Measurements from ENCODE around the gene WIPF1. TPM values are rescaled to one million over a fixed set of nuclear protein-coding genes. Genes with fewer than 3 reads are reported as not detected.

WIPF1 gene
- total and polyA plus RNA-seq, 2 of the 13 experiments (the other 11 are each of a cell fraction or from before 2014, with no cell fraction given), result 0.01 TPM; not detected in 1

DNA sequence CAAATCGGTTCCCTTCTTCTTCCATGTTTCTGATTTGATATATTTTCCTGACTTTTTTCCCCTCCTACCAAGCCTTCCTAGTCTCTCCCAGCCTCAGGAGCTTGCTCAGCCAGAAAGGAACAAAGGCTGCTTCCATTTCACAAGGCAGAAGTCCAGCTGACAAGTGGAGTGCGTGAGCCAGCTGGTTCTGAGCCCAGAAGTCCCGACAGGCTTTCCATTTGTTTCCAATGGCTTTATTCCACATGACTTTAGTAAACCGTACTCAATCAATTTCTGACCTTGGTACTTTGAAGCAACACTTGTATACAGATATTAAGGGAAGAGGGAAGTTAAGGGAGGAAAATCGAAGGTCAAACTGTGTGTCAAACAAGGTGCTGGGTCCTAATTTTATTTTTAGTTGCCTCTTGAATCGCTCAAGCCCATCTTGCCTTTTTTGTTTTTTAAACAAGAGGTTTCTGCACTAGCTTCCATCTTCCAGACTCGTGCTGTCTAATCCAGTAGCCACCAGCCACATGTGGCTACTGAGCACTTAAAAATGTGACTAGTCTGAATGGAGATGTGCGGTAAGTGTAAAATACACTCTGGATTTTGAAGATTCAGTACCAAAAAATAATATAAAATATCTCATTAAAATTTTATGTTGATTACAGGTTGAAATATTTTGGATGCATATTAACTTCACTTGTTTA, 36.2 kb downstream of the WIPF1 start:
- in situ Hi-C loops (cut with HindIII; ENCODE audit: extremely low pct_ligation_motif_present, low pct_unique_long_range_greater_than_20kb) (no loop called here), intact Hi-C loops (cut with micrococcal nuclease; ENCODE audit: unreplicated experiment) (no loop called here)
- FAIRE-seq (no peak), DNase-seq (ENCODE audit: low spot score) (no peak), ATAC-seq (no peak)
- no peaks in the 10 kb centered on the region for H4K20me1 ChIP-seq (ENCODE audit: insufficient read depth, low read length)
- no peak overlapping the region for H2AFZ ChIP-seq (ENCODE audit: low read length)
- under 1% methylated on average over 8 of the region's 8 CpGs for WGBS (ENCODE audit: low lambda C conversion rate)
- H3K36me3 ChIP-seq (replicated peaks in 1 of 2; ENCODE audit: control insufficient read depth in 1 of 2, insufficient read depth in 2 of 2, low read length in 2 of 2), result no peaks in the 10 kb centered on the region
- TF ChIP-seq, protein P1, sequence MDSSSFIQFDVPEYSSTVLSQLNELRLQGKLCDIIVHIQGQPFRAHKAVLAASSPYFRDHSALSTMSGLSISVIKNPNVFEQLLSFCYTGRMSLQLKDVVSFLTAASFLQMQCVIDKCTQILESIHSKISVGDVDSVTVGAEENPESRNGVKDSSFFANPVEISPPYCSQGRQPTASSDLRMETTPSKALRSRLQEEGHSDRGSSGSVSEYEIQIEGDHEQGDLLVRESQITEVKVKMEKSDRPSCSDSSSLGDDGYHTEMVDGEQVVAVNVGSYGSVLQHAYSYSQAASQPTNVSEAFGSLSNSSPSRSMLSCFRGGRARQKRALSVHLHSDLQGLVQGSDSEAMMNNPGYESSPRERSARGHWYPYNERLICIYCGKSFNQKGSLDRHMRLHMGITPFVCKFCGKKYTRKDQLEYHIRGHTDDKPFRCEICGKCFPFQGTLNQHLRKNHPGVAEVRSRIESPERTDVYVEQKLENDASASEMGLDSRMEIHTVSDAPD (CRISPR knock-in tag; IDR thresholded peaks at IDR 0.05), result no peak
- TF ChIP-seq SNAPC2 (CRISPR knock-in tag; IDR thresholded peaks at IDR 0.05), result no peak
- TF ChIP-seq ZNF75D (CRISPR knock-in tag; IDR thresholded peaks at IDR 0.05; ENCODE audit: borderline replicate concordance), result no peak
- TF ChIP-seq HES4 (CRISPR knock-in tag; IDR thresholded peaks at IDR 0.05; ENCODE audit: borderline replicate concordance), result no peak
- no peak for TF ChIP-seq JUNB (CRISPR knock-in tag; IDR thresholded peaks at IDR 0.05; ENCODE audit: borderline replicate concordance)
- no peak for TF ChIP-seq ZSCAN9 (CRISPR knock-in tag; IDR thresholded peaks at IDR 0.05; ENCODE audit: borderline replicate concordance)
- TF ChIP-seq FOXP1 (IDR thresholded peaks at IDR 0.05), result no peak
- TF ChIP-seq FOXP1 (CRISPR knock-in tag; IDR thresholded peaks at IDR 0.05), result no peak
- no peak for TF ChIP-seq ZNF550 (CRISPR knock-in tag; IDR thresholded peaks at IDR 0.05; ENCODE audit: borderline replicate concordance)
- TF ChIP-seq ZFP36L2 (CRISPR knock-in tag; IDR thresholded peaks at IDR 0.05), result no peak
- TF ChIP-seq TBX2 (CRISPR knock-in tag; IDR thresholded peaks at IDR 0.05; ENCODE audit: borderline replicate concordance), result no peak
- TF ChIP-seq, protein P2, sequence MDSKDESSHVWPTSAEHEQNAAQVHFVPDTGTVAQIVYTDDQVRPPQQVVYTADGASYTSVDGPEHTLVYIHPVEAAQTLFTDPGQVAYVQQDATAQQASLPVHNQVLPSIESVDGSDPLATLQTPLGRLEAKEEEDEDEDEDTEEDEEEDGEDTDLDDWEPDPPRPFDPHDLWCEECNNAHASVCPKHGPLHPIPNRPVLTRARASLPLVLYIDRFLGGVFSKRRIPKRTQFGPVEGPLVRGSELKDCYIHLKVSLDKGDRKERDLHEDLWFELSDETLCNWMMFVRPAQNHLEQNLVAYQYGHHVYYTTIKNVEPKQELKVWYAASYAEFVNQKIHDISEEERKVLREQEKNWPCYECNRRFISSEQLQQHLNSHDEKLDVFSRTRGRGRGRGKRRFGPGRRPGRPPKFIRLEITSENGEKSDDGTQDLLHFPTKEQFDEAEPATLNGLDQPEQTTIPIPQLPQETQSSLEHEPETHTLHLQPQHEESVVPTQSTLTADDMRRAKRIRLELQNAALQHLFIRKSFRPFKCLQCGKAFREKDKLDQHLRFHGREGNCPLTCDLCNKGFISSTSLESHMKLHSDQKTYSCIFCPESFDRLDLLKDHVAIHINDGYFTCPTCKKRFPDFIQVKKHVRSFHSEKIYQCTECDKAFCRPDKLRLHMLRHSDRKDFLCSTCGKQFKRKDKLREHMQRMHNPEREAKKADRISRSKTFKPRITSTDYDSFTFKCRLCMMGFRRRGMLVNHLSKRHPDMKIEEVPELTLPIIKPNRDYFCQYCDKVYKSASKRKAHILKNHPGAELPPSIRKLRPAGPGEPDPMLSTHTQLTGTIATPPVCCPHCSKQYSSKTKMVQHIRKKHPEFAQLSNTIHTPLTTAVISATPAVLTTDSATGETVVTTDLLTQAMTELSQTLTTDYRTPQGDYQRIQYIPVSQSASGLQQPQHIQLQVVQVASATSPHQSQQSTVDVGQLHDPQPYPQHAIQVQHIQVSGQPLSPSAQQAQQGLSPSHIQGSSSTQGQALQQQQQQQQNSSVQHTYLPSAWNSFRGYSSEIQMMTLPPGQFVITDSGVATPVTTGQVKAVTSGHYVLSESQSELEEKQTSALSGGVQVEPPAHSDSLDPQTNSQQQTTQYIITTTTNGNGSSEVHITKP (CRISPR knock-in tag; IDR thresholded peaks at IDR 0.05; ENCODE audit: low read depth), result no peak
- TF ChIP-seq SP140L (CRISPR knock-in tag; IDR thresholded peaks at IDR 0.05; ENCODE audit: borderline replicate concordance), result no peak
- TF ChIP-seq ZNF292 (CRISPR knock-in tag; IDR thresholded peaks at IDR 0.05; ENCODE audit: borderline replicate concordance, low read depth), result no peak
- TF ChIP-seq GATAD2A (CRISPR knock-in tag; IDR thresholded peaks at IDR 0.05), result no peak
- TF ChIP-seq GABPB1 (CRISPR knock-in tag; IDR thresholded peaks at IDR 0.05), result no peak
- TF ChIP-seq ATF7 (IDR thresholded peaks at IDR 0.05), result no peak
- TF ChIP-seq ATF7 (CRISPR knock-in tag; IDR thresholded peaks at IDR 0.05), result no peak
- TF ChIP-seq ZNF382 (CRISPR knock-in tag; IDR thresholded peaks at IDR 0.05; ENCODE audit: borderline replicate concordance), result no peak
- no TSS peak for BruUV-seq (replicated peaks)
- CTCF ChIA-PET (ENCODE audit: low intra/inter-chr PET ratio, low total read pairs), result no interaction called here
- H3K4me1 ChIP-seq (ENCODE audit: insufficient read depth, low read length), result no peaks in the 10 kb centered on the region
- H3K27ac ChIP-seq (ENCODE audit: extremely low read length, insufficient read depth, low read length), result no peak overlapping the region
- H3K4me3 ChIP-seq (replicated peaks in 1 of 3; ENCODE audit: insufficient read depth in 1 of 3, low read depth in 2 of 3, low read length in 3 of 3), result no peak overlapping the region
- no peak overlapping the region for H3K4me2 ChIP-seq (ENCODE audit: low read depth, low read length)
- H3K79me2 ChIP-seq (ENCODE audit: insufficient read depth, low read length), result no peaks in the 10 kb centered on the region
- peaks cover 0 to 19% of the 10 kb centered on the region in 2 experiments; a peak in 2 of 5 replicates for H3K27me3 ChIP-seq (ENCODE audit: control insufficient read depth in 1 of 2, insufficient read depth in 2 of 2, low read length in 2 of 2)
- no peaks in the 10 kb centered on the region for H3K9me3 ChIP-seq (ENCODE audit: low read length)
- no peak overlapping the region for H3K9ac ChIP-seq (ENCODE audit: insufficient read depth, low read depth, low read length)
- POLR2A ChIA-PET, result no interaction called here
